Measurements from ENCODE around the gene SEC24C.

GRCh38 chr10:73802276-73802991, 58.3 kb downstream of the SEC24C start:
- TF ChIP-seq ELF4 (IDR thresholded peaks at IDR 0.05) (no peak), LEF1 (IDR thresholded peaks at IDR 0.05; ENCODE audit: borderline replicate concordance) (no peak), BHLHE40 (IDR thresholded peaks at IDR 0.05; ENCODE audit: borderline replicate concordance) (no peak), L3MBTL2 (conservative IDR thresholded peaks at IDR 0.05) (no peak), FOXM1 (IDR thresholded peaks at IDR 0.05; ENCODE audit: borderline replicate concordance) (no peak), FOXA1 (IDR thresholded peaks at IDR 0.05) (no peak), HDGF (IDR thresholded peaks at IDR 0.05; ENCODE audit: borderline replicate concordance) (no peak), SUZ12 (IDR thresholded peaks at IDR 0.05) (no peak), TARDBP (IDR thresholded peaks at IDR 0.05) (no peak), ZNF384 (IDR thresholded peaks at IDR 0.05) (no peak), SP1 (IDR thresholded peaks at IDR 0.05) (no peak), ARNT (IDR thresholded peaks at IDR 0.05) (no peak), NFRKB (IDR thresholded peaks at IDR 0.05) (no peak), FOXK2 (IDR thresholded peaks at IDR 0.05) (no peak)
